Activated T-cell treated with anti-CD3 and anti-CD28 coated beads, Interleukin-2, amount 50 U/mL, for 1 hour (primary cell): ENCODE data around the gene TIMM29.

ENCODE experiments used
- DNase-seq: peaks from one replicate; pipeline ENCODE4 v3.0.0-alpha.2; 2020

The TIMM29 gene

DNA sequence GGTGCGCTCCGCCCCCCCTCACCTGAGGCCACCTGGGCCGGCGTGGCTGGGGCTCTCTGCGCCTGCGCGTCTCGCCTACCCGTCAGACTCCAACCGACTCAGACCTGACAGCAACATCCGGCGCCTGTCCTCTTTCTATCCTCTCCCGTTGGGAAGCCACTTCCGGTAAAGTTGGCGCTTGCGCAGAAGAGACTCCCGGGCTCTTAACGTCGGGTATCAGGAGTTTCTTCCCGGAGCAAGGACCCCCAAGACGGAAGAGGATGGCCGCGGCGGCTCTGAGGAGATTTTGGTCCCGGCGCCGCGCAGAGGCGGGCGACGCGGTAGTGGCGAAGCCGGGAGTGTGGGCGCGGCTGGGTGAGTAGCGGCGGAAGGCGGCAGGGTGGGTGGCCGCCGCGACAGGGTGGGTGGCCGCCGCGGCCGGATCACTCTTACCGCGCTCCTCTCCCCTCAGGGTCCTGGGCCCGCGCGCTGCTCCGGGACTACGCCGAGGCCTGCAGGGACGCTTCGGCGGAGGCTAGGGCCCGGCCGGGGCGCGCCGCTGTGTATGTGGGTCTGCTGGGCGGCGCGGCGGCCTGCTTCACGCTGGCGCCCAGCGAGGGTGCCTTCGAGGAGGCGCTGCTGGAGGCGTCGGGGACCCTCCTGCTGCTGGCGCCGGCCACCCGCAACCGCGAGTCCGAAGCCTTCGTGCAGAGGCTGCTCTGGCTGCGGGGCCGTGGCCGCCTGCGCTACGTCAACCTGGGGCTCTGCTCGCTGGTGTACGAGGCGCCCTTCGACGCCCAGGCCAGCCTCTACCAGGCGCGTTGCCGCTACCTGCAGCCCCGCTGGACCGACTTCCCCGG, at the start of gene TIMM29, which contains the start of gene YIPF2:
Gene TIMM29 (plus strand): TSS at position 249 of the 839 bp plus-strand sequence. CDS start 12 bp downstream, at position 261.
Gene YIPF2 (minus strand): TSS at position 77 of the 839 bp plus-strand sequence. CDS start 229 bp downstream, outside the sequence.
- peak; percentile 91 for DNase-seq

GRCh38 chr19:10881403-10882107, 47.1 kb upstream of the TIMM29 start:
- DNase-seq, result no peak

- DNase-seq, result no peak
Measured at GRCh38 chr19:10882108-10882457, 46.5 kb upstream of the TIMM29 start.

DNA sequence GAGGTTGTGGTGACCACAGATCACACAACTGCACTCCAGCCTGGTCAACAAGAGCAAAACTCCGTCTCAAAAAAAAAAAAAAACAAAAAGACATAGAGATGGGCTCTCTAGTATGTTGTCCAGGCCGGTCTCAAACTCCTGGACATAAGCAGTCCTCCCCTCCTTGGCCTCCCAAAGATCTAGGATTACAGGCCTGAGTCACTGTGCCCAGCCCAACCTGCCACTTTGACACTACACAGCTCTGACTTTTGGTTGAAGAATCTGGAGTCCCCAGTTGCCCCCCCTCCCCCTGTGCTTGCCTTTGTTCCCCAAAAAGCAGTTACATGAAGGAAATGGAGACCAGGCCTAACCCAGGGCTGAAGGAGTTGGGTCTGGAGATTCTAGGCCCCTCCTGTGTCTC, 44.3 kb upstream of the TIMM29 start:
- no peak for DNase-seq

DNA sequence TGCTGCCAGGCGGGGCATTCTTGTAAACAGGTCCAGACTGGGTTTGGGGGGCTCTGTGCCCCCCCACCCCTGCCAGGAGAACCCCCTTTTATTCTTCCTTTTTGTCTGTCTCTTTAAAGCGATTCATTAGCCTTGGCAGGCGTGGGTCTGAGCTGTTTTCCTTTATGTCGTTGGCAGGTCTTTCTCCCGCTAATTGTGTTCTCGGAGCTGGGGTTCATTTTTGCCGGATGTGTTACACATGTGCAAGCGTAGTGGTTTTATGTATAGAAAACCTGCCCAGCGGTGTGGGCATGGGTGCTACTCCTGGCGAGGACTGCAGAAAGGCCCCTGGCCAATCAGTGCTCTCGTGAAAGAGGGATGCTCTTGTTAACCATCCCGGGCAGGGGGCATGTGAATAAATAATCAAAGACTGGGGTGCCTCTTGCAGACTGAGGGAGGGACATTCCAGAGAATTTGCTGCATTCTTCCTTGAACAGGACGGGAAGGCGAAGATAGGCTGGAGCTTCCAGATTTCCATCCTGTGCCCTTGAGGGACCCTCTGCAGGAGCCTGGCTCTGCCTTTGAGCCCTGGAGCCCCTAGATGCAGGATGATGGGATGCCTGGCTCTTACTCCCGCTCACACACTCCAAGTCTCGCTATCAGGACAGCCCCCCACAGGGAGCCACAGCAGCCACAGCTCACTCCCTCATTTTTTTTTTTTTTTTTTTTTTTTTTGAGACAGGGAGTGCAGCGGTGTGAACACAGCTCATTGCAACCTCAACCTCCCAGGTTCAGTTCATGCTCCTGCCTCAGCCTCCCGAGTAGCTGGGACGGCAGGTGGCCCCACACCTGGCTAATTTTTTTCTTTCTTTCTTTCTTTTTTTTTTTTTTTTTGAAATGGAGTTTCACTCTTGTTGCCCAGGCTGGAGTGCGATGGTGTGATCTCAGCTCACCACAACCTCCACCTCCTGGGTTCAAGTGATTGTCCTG, 43.1 kb upstream of the TIMM29 start:
- no peak for DNase-seq

- DNase-seq, result no peak
Measured at GRCh38 chr19:10887616-10888367, 40.8 kb upstream of the TIMM29 start.

DNA sequence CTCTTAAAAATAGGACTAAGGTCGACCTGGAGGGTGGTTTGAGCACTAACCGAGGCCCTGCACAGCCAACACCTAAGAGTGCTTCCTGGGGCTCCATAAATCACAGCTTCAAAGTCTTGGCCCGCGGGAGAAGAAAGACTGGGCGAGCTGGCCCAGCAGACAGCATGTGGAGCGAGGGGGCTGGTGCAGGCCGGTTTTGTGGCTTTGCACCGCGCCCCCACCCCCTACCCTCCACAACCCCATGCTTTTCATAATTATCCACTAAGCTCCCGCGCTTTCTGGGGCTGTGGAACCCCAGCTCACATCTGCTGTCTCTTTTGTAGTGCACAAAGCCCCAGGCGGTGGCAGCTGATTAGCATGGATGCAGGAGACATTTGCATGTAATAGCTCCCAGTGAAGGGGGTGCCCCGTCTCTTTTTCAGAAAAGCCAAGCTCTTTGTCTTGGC, 40.2 kb upstream of the TIMM29 start:
- no peak for DNase-seq

DNA sequence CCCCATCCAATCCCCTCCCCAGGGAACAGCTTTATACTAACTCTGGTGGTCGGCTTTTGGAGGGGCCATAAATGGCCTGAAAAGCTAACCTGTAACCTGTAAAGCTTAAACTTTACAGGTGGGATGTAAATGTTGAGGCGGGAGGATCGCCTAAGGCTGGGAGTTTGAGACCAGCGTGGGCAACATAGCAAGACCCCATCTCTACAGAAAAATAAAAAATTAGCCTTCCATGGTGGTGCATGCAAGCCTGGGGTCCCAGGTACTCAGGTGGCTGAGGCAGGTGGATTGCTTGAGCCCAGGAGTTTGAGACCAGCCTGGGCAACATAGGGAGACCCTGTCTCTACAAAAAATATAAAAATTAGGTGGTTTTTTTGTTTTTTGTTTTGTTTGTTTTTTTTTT, 38.7 kb upstream of the TIMM29 start:
- no peak for DNase-seq

- DNase-seq, result no peak
Measured at GRCh38 chr19:10891405-10892086, 37.1 kb upstream of the TIMM29 start.

DNA sequence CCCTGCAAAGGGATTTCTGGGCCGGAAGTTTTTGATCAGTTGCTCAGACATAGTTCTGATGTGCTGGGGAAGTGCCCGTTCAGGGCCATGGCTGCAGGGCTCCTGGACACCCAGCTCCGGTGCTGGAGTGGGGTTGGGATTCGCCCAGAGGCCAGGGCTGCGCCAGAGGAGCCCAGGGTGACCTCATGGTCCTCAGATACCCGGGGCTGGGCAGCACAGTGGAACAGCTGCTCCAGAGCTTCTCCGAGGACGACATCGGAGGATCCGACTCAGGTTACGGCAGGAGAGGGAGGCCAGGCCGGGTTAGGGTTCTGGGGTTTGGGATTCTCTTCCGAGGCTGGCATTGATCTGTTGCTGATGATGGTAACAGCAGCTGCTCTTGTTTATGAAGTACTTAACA, 36.4 kb upstream of the TIMM29 start:
- DNase-seq, result no peak

- DNase-seq, result no peak
Measured at GRCh38 chr19:10894911-10895213, 33.7 kb upstream of the TIMM29 start.

DNA sequence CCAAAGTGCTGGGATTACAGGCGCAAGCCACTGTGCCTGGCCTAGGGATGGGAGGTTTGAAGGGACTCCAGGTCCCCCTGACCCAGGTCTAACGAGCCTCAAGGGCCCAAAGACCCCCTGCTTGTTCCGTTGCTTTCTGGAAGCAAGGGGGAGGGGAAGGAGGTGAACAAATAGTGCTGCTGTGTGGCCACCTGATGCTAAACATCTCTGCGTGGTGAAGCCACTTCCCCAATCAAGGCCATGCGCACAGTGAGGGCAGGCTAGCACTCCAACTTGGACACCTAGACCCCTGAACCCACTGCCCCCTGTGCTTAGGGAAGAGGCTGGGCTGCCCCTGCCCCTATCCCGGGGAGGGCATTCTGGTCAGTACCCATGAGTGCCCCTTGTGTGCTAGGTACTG, 33.2 kb upstream of the TIMM29 start:
- DNase-seq, result no peak

DNA sequence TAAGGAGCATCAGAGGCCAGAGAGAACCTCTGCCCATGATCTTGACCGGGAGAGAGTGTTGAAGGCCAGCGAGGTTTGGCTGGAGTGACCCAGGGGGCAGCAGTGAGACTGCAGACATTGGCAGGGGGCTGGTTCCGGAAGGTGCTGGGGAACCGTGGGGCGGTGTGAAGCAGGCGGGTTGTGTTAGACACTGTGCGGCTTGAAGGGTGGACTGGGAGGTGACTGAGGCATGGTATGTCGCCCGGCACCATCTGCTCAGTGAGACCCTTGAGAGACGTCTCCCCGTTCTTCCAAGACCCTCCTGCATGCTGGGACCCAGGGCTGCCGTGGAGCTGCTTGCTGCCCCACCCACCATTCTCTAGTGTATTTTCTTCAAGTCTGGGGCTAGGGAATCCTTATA, 32.7 kb upstream of the TIMM29 start:
- DNase-seq, result no peak

DNA sequence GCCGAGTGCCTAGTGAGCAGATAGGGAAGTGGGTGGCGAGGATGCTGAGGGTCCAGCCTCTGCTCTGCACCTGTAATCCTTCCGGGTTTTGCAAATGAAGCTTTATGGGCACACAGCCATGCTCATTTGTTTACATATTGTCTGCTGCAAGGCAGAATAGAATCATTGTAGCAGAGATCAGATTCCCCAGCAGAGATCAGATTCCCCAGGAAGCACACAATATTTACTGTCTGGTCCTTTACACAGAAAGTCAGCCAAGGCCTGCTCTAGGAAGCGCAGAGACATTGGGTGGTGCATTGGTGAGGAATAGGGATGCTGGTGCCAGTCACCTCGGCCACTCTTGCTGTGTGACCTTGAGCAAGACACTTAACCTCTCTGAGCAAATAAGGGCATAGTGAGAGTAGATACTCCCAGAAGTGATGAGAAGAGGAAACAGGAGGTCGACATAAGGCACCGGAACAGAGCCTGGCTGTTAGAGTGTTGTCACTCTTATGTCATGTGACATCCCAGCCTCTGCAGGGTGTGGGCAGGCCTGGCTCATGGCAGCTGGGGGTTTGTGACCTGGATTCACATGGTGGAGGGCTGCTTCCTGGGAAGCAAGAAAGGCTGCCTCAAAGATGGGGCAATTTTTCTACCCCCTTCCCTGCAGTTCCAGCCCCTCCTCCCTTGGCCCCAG, 31.6 kb upstream of the TIMM29 start:
- no peak for DNase-seq

DNA sequence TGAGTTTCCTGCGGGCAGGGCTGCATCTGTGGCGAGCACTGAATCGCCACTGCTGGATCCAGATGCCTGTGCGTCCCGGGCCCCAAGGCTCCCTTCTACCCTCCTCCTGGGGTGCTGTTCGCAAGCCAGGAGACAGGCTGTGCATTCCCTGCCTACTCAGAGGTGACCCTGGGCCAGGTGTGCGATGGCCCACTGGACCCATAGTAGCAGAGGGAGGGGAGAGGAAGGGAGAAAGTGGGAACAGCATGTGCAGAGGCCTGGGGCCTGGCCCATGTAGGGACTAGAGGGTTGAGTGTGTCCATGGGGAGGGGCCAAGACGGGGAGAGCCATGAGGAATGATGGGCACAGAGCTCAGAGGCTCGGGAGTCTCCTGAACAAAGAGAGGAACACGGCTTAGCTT, 30.0 kb upstream of the TIMM29 start:
- DNase-seq, result no peak

DNA sequence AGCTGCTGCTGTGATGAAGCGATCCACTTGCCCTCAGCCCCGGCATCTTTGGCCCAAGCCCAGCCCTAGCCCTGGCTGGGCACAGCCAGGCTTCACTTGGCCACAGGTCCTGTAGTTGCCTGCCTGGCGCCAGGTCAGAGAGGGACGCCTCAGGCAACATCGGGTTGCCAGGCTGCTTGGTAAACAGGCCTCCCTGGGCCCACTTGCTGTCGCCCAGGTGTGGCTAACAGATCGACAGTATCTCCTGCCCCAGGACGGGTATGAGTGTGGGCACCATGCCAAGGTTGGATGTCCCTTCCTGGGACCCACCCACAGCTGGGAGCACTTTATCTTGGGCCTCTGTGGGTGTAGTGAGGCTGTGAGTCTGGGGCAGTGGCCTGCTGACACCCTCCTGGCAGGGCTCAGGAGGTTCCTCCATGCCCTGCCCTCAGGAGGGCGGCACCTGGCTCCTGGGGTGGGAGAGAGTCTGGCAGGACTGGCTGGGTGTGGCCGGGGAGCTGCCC, 29.4 kb upstream of the TIMM29 start:
- no peak for DNase-seq

GRCh38 chr19:10907925-10908324, 20.7 kb upstream of the TIMM29 start:
- DNase-seq, result no peak

DNA sequence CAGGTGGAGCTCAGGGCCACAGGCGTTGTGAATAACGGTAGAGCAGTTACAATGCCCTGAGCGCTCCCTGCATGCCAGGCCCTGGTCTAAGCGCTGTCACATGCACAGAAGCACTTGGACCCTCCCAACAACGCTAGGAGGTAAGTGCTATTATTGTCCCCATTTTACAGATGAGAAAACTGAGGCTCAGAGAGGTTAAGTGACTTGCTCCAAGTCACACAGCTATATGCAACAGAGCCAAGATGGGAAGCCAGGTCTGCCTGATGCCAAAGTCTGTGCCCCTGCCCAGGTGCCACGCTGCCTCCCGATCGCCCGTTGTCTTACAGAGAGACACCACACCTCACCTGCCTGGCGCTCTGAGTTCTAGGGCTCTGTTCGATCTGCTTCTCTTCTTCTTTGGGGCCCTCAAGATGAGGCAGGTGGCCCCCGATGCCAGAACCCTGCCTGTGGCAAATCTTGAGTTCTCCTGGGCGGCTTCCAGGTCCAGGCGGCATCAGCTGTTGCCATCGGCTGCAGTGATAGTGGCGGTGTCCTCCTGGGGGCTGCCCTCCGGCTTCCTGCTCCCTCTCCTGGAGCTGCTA, 20.1 kb upstream of the TIMM29 start:
- DNase-seq, result no peak

GRCh38 chr19:10911579-10912363, 16.8 kb upstream of the TIMM29 start:
- DNase-seq, result no peak

DNA sequence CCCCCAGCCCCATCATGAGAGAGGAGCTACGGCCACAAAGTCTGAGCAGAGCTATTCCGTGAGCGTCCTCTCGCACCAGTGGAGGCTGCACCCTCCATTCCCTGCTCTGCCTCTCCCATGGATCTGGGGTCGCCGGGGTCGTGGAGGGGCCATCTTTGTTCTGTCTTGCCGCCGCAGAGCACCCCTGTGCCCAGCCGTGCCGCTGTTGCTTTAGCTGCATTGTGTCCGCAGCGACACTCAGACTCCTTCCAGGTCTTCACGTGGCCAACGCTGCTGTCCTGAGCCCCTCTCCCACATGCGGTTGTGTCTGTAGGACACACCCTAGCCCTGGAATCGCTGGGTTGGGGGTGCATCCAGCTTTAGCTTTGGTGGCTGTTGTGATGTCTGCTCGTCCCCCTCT, 16.0 kb upstream of the TIMM29 start:
- no peak for DNase-seq
